NK-92 (cell line): ENCODE measurements around the gene SLCO3A1.

Source experiments
- DNase-seq: peaks from one replicate; lab custom pipeline; 2025; ENCODE audit not compliant: unreplicated experiment; lab: John Stamatoyannopoulos, UW

The SLCO3A1 gene

GRCh38 chr15:91936927-91937326 lies 83.4 kb downstream of the SLCO3A1 start:
- no peak for DNase-seq

GRCh38 chr15:91938136-91938535 lies 84.6 kb downstream of the SLCO3A1 start:
- DNase-seq = no peak

GRCh38 chr15:91939403-91939831 lies 85.9 kb downstream of the SLCO3A1 start:
- no peak for DNase-seq

- no peak for DNase-seq
Measured at GRCh38 chr15:91940496-91941381, 87.2 kb downstream of the SLCO3A1 start.

- DNase-seq = no peak
Measured at GRCh38 chr15:91941871-91942658, 88.6 kb downstream of the SLCO3A1 start.

- DNase-seq = no peak
Measured at GRCh38 chr15:91942720-91943394, 89.3 kb downstream of the SLCO3A1 start.

GRCh38 chr15:91944331-91944730 lies 90.8 kb downstream of the SLCO3A1 start:
- DNase-seq = no peak

- DNase-seq = no peak
Measured at GRCh38 chr15:91945385-91945784, 91.9 kb downstream of the SLCO3A1 start.

GRCh38 chr15:91946075-91946474 lies 92.6 kb downstream of the SLCO3A1 start:
- DNase-seq = no peak

- DNase-seq = no peak
Measured at GRCh38 chr15:91946581-91947292, 93.2 kb downstream of the SLCO3A1 start.

- DNase-seq = no peak
Measured at GRCh38 chr15:91947293-91947679, 93.8 kb downstream of the SLCO3A1 start.

GRCh38 chr15:91947683-91948608 lies 94.4 kb downstream of the SLCO3A1 start:
- DNase-seq = no peak

GRCh38 chr15:91949361-91949760 lies 95.9 kb downstream of the SLCO3A1 start:
- no peak for DNase-seq

GRCh38 chr15:91950054-91950453 lies 96.5 kb downstream of the SLCO3A1 start:
- no peak for DNase-seq

GRCh38 chr15:91950631-91951329 lies 97.3 kb downstream of the SLCO3A1 start:
- DNase-seq = no peak

GRCh38 chr15:91952216-91952615 lies 98.7 kb downstream of the SLCO3A1 start:
- no peak for DNase-seq

- DNase-seq = no peak
Measured at GRCh38 chr15:91953432-91953831, 99.9 kb downstream of the SLCO3A1 start.

GRCh38 chr15:91954292-91954691 lies 100.8 kb downstream of the SLCO3A1 start:
- DNase-seq = no peak

GRCh38 chr15:91956026-91956723 lies 102.7 kb downstream of the SLCO3A1 start:
- no peak for DNase-seq
